Omental fat pad (tissue), 4 donors: ENCODE measurements around the gene EPG5. TPM values are rescaled to one million over a fixed set of nuclear protein-coding genes. Genes with fewer than 3 reads are reported as not detected.
"Not testable (repeated sequence)": the region's sequence is repeated elsewhere in the genome, so short reads cannot be mapped to it uniquely, and the experiment has no call there.

Experiments used
- ATAC-seq: fragments of 150-250 bp; one replicate; pipeline ENCODE4 v1.9.1; 2016; ENCODE audit warnings: mild to moderate bottlenecking, moderate library complexity; ENCODE audit not compliant: low FRiP score
- DNase-seq: peaks from one replicate; pipeline ENCODE4 v3.0.0-alpha.2; 2019; ENCODE audit warnings: low spot score
- total RNA-seq, 4 donors: library from RNA; depleted of rRNA; stranded (reverse); fragments of >200 nt; gene quantifications; one replicate each; pipeline ENCODE4 v1.1.0, GENCODE V29; 2016
- TF ChIP-seq, protein P1 (sequence below), 3 donors: fragments of 450-650 bp; IDR thresholded peaks; one replicate each; pipeline ENCODE4 v1.5.1; 2016 to 2017; ENCODE audit warnings: antibody characterized with exemption in 3 of 3, mild to moderate bottlenecking in 3 of 3, moderate library complexity in 2 of 3

The EPG5 gene
- total RNA-seq, 4 donors from 2014 or later = 24.9 to 43.7 (median 26.2) TPM

DNA sequence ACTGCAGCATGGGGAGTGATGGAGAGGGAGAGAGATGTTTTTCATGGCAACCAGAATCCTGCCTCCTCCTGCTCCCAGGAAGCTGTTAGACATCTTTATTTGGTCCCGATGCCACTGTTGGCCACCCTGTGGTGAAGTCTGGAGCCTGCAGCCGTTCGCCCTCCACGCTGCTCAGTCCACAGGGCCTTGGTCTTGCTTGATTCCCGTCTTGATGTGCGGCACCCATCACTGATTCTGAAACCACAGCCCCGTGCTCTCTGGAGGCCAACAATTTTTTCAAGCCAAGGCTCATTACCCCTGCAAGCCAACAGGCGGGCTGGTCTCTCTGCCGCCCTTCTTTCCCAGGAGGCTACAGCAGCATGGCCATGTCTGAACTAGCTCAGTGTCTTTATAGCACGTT is 117.1 kb downstream of the EPG5 start:
- ATAC-seq = no peak
- DNase-seq = no peak
- TF ChIP-seq, protein P1, sequence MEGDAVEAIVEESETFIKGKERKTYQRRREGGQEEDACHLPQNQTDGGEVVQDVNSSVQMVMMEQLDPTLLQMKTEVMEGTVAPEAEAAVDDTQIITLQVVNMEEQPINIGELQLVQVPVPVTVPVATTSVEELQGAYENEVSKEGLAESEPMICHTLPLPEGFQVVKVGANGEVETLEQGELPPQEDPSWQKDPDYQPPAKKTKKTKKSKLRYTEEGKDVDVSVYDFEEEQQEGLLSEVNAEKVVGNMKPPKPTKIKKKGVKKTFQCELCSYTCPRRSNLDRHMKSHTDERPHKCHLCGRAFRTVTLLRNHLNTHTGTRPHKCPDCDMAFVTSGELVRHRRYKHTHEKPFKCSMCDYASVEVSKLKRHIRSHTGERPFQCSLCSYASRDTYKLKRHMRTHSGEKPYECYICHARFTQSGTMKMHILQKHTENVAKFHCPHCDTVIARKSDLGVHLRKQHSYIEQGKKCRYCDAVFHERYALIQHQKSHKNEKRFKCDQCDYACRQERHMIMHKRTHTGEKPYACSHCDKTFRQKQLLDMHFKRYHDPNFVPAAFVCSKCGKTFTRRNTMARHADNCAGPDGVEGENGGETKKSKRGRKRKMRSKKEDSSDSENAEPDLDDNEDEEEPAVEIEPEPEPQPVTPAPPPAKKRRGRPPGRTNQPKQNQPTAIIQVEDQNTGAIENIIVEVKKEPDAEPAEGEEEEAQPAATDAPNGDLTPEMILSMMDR (IDR thresholded peaks at IDR 0.05) = no peak

DNA sequence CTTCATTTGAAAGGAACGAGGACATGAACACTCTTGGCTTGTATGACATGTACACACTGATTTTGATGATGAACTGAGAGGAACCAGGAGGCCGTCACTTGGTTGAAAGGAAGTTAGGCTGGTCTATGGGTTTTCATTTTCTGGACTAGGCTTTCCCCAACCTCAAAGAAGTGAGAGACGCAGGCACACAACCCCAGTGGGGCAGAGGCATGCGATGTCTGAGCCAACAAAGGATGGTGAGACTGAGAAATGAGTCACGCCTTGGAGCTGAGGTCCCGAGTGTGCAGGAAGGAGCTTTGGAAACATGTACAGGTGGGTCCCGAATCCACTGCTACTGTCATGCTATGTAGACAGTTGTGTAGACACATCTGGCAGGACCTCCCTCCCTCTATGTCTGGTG is 117.6 kb downstream of the EPG5 start:
- TF ChIP-seq, protein P1 (IDR thresholded peaks at IDR 0.05) = no peak
- ATAC-seq (no peak), DNase-seq (no peak)

DNA sequence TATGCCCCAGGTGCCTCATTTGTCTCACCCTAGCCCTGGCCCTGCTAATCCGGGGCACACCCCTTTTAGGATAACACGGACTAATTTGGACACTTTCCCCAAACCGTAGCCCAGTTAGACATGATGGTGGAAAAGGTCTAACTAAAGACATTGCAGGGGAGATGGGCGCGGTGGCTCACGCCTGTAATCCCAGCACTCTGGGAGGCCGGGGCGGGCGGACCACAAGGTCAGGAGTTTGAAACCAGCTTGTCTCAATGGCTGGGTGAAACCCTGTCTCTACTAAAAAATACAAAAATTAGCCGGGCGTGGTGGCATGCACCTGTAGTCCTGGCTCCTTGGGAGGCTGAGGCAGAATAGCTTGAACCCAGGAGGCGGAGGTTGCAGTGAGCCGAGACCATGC is 118.5 kb downstream of the EPG5 start:
- DNase-seq, ATAC-seq: not testable (repeated sequence)

DNA sequence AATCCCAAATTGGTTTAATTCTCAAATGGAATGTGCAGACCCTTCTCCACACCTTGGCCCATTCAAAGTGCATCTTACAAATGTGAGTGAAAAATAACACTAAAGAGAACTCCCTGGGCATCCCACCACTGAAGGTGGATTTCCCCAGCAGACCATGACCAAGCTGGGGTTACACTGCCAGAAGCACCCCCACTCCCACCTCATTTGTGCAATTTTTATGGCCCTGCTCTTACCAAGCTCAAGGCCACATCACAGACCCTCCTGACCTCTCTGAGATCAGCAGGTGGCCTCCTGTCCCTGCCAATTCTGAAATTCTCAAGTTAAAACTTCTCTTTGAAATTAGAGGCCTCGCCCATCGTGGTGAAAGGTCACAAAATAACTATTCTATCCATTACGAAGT is 120.0 kb downstream of the EPG5 start:
- TF ChIP-seq, protein P1 (IDR thresholded peaks at IDR 0.05) = no peak
- ATAC-seq (no peak), DNase-seq (no peak)

DNA sequence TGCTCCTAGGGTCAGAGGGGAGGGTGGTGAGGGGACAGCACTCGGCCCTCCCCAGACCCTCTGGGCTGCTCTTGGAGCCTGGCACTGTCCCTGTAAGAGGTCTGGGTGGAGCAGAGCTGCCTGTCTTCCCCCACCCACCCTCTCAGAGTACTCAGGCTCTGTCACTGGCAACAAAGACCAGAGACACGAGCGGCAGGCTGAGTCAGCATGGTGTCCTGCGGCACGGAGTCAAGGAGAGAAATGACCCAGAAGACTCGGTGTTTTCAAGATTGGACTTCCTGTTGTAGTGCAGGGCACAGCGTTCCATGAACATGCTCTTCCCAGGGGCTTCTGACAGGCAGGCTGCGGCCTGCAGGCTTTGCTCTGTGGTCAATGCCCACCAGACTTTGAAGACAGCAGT is 121.7 kb downstream of the EPG5 start:
- TF ChIP-seq, protein P1 (IDR thresholded peaks at IDR 0.05) = no peak
- DNase-seq (no peak), ATAC-seq (no peak)

DNA sequence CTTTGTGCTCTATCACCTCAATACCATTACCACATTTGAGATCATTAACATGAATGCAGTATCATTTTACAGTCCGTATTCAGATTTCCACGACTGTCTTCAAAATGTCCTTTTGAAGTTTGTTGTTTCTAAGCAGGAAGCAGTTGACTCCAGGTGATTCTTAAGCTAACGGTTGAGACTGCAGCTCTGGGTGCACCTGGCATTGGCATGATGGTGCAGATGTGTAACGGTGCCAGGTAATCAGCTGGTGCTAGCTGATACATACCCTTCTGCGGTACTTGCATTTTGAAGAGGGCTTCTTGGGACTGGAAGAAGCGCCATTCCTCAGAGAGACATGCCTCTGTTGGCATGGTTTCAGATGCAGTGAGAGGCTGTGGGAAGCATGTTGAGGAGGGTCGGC is 122.2 kb downstream of the EPG5 start:
- TF ChIP-seq, protein P1 (IDR thresholded peaks at IDR 0.05) = no peak
- ATAC-seq (no peak), DNase-seq (no peak)

DNA sequence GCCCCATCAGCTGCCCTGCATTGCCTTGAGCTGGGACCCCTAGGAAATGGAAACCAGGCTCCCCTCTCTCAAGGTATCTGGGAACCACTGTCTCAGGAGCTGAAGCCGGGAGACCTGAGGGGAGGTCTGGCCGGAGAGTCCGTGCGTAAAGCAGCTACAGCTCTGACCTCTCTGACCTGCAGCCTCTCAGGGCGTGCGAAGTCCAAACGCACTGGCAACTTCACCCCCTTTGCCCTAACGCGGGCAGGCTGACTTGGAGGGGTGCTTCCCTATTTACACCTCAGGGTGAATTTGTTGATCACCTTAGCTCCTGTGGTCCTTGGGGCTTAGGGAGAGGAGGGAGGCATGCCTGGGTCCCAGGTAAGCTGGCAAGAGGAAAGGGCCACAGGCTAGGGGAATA is 124.1 kb downstream of the EPG5 start:
- TF ChIP-seq, protein P1 (IDR thresholded peaks at IDR 0.05) = no peak
- DNase-seq (no peak), ATAC-seq (no peak)
